GM23338 (cell line): ENCODE results near the gene CNTNAP1. TPM values are rescaled to one million over a fixed set of nuclear protein-coding genes. Genes with fewer than 3 reads are reported as not detected.

Source experiments
- ATAC-seq: fragments of 200-7000 bp; cut with Tn5 transposase; 3 replicates; pipeline ENCODE4 v1.9.1; 2020
- DNase-seq: peaks from one replicate; pipeline ENCODE4 v3.0.0-alpha.2; 2015; ENCODE audit warnings: low spot score
- H2AFZ ChIP-seq: fragments of 200-600 bp; sonication (generic); 2 replicates; pipeline ENCODE4 v1.8.0; 2016; ENCODE audit warnings: antibody characterized with exemption, mild to moderate bottlenecking, moderate library complexity
- H3F3A ChIP-seq: fragments of 200-600 bp; sonication (generic); replicated peaks from 2 replicates; pipeline ENCODE4 v1.8.0; 2017; ENCODE audit warnings: antibody characterized with exemption, mixed run types, low read depth
- H3K27ac ChIP-seq: fragments of 200-600 bp; sonication (generic); 2 replicates; pipeline ENCODE4 v1.6.1; 2016; ENCODE audit warnings: low read depth
- H3K27me3 ChIP-seq: fragments of 200-600 bp; sonication (generic); 2 replicates; pipeline ENCODE4 v1.8.0; 2016; ENCODE audit warnings: mild to moderate bottlenecking, mixed run types, moderate library complexity; ENCODE audit not compliant: insufficient read depth
- H3K36me3 ChIP-seq: fragments of 200-600 bp; sonication (generic); 2 replicates; pipeline ENCODE4 v1.8.0; 2016; ENCODE audit warnings: mild to moderate bottlenecking; ENCODE audit not compliant: insufficient read depth
- H3K4me1 ChIP-seq: fragments of 200-600 bp; sonication (generic); 2 replicates; pipeline ENCODE4 v1.8.0; 2016; ENCODE audit warnings: mild to moderate bottlenecking, moderate library complexity; ENCODE audit not compliant: insufficient read depth
- H3K4me2 ChIP-seq: fragments of 200-600 bp; sonication (generic); 2 replicates; pipeline ENCODE4 v1.7.1; 2017; ENCODE audit warnings: mixed run types
- H3K4me3 ChIP-seq: fragments of 200-600 bp; sonication (generic); 2 replicates; pipeline ENCODE4 v1.6.1; 2016; ENCODE audit warnings: mixed run types
- H3K79me2 ChIP-seq: fragments of 200-600 bp; sonication (generic); replicated peaks from 2 replicates; pipeline ENCODE4 v1.8.0; 2017; ENCODE audit warnings: mild to moderate bottlenecking; ENCODE audit not compliant: insufficient read depth
- H3K9me2 ChIP-seq: fragments of 200-600 bp; sonication (generic); 2 replicates; pipeline ENCODE4 v1.8.0; 2017; ENCODE audit not compliant: insufficient read depth
- H4K20me1 ChIP-seq: fragments of 200-600 bp; sonication (generic); replicated peaks from 2 replicates; pipeline ENCODE4 v1.8.0; 2017; ENCODE audit warnings: mild to moderate bottlenecking; ENCODE audit not compliant: insufficient read depth
- H3K27ac Mint-ChIP-seq: 2 replicates; pipeline ENCODE4 v1.8.0; 2020; ENCODE audit warnings: inconsistent platforms, mild to moderate bottlenecking, moderate library complexity, mixed read lengths
- H3K27me3 Mint-ChIP-seq: 3 replicates; pipeline ENCODE4 v1.8.0; 2022; ENCODE audit warnings: low read depth, mild to moderate bottlenecking, moderate library complexity, mixed read lengths, inconsistent platforms; ENCODE audit not compliant: insufficient read depth, poor library complexity
- H3K36me3 Mint-ChIP-seq: 3 replicates; pipeline ENCODE4 v1.8.0; 2021; ENCODE audit warnings: low read depth, mild to moderate bottlenecking, inconsistent platforms, moderate library complexity, mixed read lengths
- H3K4me1 Mint-ChIP-seq: 3 replicates; pipeline ENCODE4 v1.8.0; 2020; ENCODE audit warnings: mild to moderate bottlenecking, inconsistent platforms, mixed read lengths
- H3K4me3 Mint-ChIP-seq: 3 replicates; pipeline ENCODE4 v1.8.0; 2021; ENCODE audit warnings: moderate library complexity, mild to moderate bottlenecking, inconsistent platforms, mixed read lengths
- H3K9me3 Mint-ChIP-seq: 3 replicates; pipeline ENCODE4 v1.8.0; 2020; ENCODE audit warnings: moderate library complexity, mild to moderate bottlenecking, inconsistent platforms, mixed read lengths
- CREB1 ChIP-seq: fragments of 250-450 bp; sonication (Bioruptor Pico); IDR thresholded peaks from 2 replicates; pipeline ENCODE4 v1.5.0; 2020; ENCODE audit warnings: low read depth, mild to moderate bottlenecking, moderate library complexity
- CTCF ChIP-seq, 2 experiments: fragments of 200-600 bp in 1 of 2; sonication (generic) in 1 of 2; conservative IDR thresholded peaks; 2 replicates each; pipeline versions ENCODE4 v1.5.1 to v1.6.1; 2016 to 2017; ENCODE audit warnings: antibody characterized with exemption in 2 of 2, low read depth in 2 of 2, mild to moderate bottlenecking in 2 of 2, moderate library complexity in 1 of 2
- EZH2 ChIP-seq: fragments of 200-600 bp; sonication (generic); IDR thresholded peaks from one replicate; pipeline ENCODE4 v1.8.0; 2017; ENCODE audit warnings: antibody characterized with exemption, mild to moderate bottlenecking, low read depth; ENCODE audit not compliant: unreplicated experiment
- EZH2phosphoT487 ChIP-seq: fragments of 200-600 bp; sonication (generic); IDR thresholded peaks from one replicate; pipeline ENCODE4 v1.8.1; 2018; ENCODE audit warnings: antibody characterized with exemption; ENCODE audit not compliant: unreplicated experiment
- POLR2AphosphoS5 ChIP-seq: IDR thresholded peaks from 2 replicates; pipeline ENCODE4 v1.6.1; 2016; ENCODE audit warnings: antibody characterized with exemption, low read depth
- REST ChIP-seq: IDR thresholded peaks from one replicate; pipeline ENCODE4 v1.6.1; 2018; ENCODE audit warnings: antibody characterized with exemption; ENCODE audit not compliant: unreplicated experiment
- STAT1 ChIP-seq: IDR thresholded peaks from one replicate; pipeline ENCODE4 v1.6.1; 2016; ENCODE audit warnings: antibody characterized with exemption; ENCODE audit not compliant: unreplicated experiment
- ZNF331 ChIP-seq: fragments of 250-450 bp; sonication (Bioruptor Pico); IDR thresholded peaks from 2 replicates; pipeline ENCODE4 v1.5.0; 2020; ENCODE audit warnings: low read depth, mild to moderate bottlenecking, moderate library complexity
- polyA plus RNA-seq: library from polyadenylated mRNA; unstranded; fragments of >200 nt; fragmentation: Nextera tagmentation; extraction: Ambion mirVana; gene quantifications from 2 replicates; pipeline ENCODE4 v1.2.1, GENCODE V29; 2016
- total RNA-seq: library from RNA; depleted of rRNA; stranded (reverse); fragments of >200 nt; shearing (Covaris generic); gene quantifications from 2 replicates; pipeline ENCODE4 v1.2.3, GENCODE V29; 2014

The CNTNAP1 gene
- total and polyA plus RNA-seq, 2 experiments from 2014 or later = 1.3 to 5.0 TPM

GRCh38 chr17:42748202-42748907 is 66.0 kb downstream of the CNTNAP1 start:
- peaks cover 11% of the 10 kb centered on the region for H3K9me3 Mint-ChIP-seq
- Histone ChIP-seq H3K4me2 (peak overlapping the region; percentile 61), H3K27me3 (peaks cover 18% of the 10 kb centered on the region), H3K4me1 (peaks cover 35% of the 10 kb centered on the region), H3K4me3 (no peak overlapping the region), H4K20me1 (no peaks in the 10 kb centered on the region), H2AFZ (peak overlapping the region; percentile 87), H3K27ac (no peak overlapping the region), H3K79me2 (peaks cover 5% of the 10 kb centered on the region), H3K9me2 (peaks cover 5% of the 10 kb centered on the region; the same call in 1 of the 2 replicates), H3F3A (0 out of 2 replicates have a peak, but pooled peaks cover 14% of the 10 kb centered on the region), H3K36me3 (no peaks in the 10 kb centered on the region)
- H3K4me3 Mint-ChIP-seq = no peak overlapping the region
- no peak for DNase-seq
- no peak for ATAC-seq
- H3K36me3 Mint-ChIP-seq = peaks cover 5% of the 10 kb centered on the region; the same call in 2 of the 3 replicates
- H3K27me3 Mint-ChIP-seq = peaks cover 20% of the 10 kb centered on the region
- H3K27ac Mint-ChIP-seq = no peak overlapping the region
- TF ChIP-seq ZNF331 (no peak), EZH2phosphoT487 (no peak), EZH2 (no peak), STAT1 (no peak), CREB1 (CRISPR knock-in tag) (no peak), CTCF (conservative IDR thresholded peaks at IDR 0.05; ENCODE audit: low read depth in 2 of 2) (no peak)
- peaks cover 28% of the 10 kb centered on the region for H3K4me1 Mint-ChIP-seq

GRCh38 chr17:42748908-42749798 is 66.8 kb downstream of the CNTNAP1 start:
- H3K79me2 ChIP-seq = no peaks in the 10 kb centered on the region
- Mint-ChIP-seq H3K4me3 (no peak overlapping the region; the same call in 2 of the 3 replicates), H3K36me3 (peaks cover 5% of the 10 kb centered on the region; the same call in 2 of the 3 replicates), H3K27ac (no peak overlapping the region), H3K4me1 (peaks cover 22% of the 10 kb centered on the region), H3K27me3 (peaks cover 17% of the 10 kb centered on the region), H3K9me3 (peaks cover 11% of the 10 kb centered on the region)
- H4K20me1 ChIP-seq = no peaks in the 10 kb centered on the region
- peak overlapping the region; percentile 85 for H2AFZ ChIP-seq
- 0 out of 2 replicates have a peak, but pooled peaks cover 9% of the 10 kb centered on the region for H3F3A ChIP-seq
- no peak overlapping the region for H3K27ac ChIP-seq
- H3K4me1 ChIP-seq = peaks cover 28% of the 10 kb centered on the region
- ATAC-seq (no peak), DNase-seq (no peak)
- TF ChIP-seq REST (no peak), EZH2phosphoT487 (no peak), POLR2AphosphoS5 (no peak), ZNF331 (no peak), CTCF (conservative IDR thresholded peaks at IDR 0.05; ENCODE audit: low read depth in 2 of 2) (no peak), EZH2 (no peak)
- peaks cover 5% of the 10 kb centered on the region; the same call in 1 of the 2 replicates for H3K9me2 ChIP-seq
- H3K36me3 ChIP-seq = no peaks in the 10 kb centered on the region
- H3K27me3 ChIP-seq = peaks cover 18% of the 10 kb centered on the region
- no peak overlapping the region for H3K4me3 ChIP-seq
- peak overlapping the region; percentile 61; the same call in 1 of the 2 replicates for H3K4me2 ChIP-seq
